ENCODE data around the gene KAZALD1. TPM values are rescaled to one million over a fixed set of nuclear protein-coding genes. Genes with fewer than 3 reads are reported as not detected.

Gene KAZALD1
- total RNA-seq, 1 experiment from 2014 or later = 24.9 TPM

- BruUV-seq (replicated peaks) = no TSS peak
- Histone ChIP-seq H3K4me1 (ENCODE audit: insufficient read depth, low read length) (peaks cover 44% of the 10 kb centered on the region), H3K4me2 (ENCODE audit: low read length) (peak overlapping the region; percentile 88), H3K36me3 (ENCODE audit: low read depth, low read length) (no peaks in the 10 kb centered on the region), H3K4me3 (ENCODE audit: low read length) (peak overlapping the region; percentile 87), H3F3A (ENCODE audit: low read length, unreplicated experiment) (no peaks in the 10 kb centered on the region), H4K20me1 (ENCODE audit: low read length) (no peaks in the 10 kb centered on the region), H2AFZ (ENCODE audit: low read length) (peak overlapping the region; percentile 88), H3K79me2 (ENCODE audit: low read length) (peaks cover 59% of the 10 kb centered on the region), H3K9me3 (ENCODE audit: low read length) (no peaks in the 10 kb centered on the region), H3K27me3 (ENCODE audit: low read length) (no peaks in the 10 kb centered on the region), H3K27ac (ENCODE audit: low read length) (peak overlapping the region; percentile 85), H3K9me2 (replicated peaks; ENCODE audit: low read length) (no peaks in the 10 kb centered on the region), H3K9ac (ENCODE audit: low read length) (peak overlapping the region; percentile 97)
- TF ChIP-seq EZH2phosphoT487 (IDR thresholded peaks at IDR 0.05; ENCODE audit: borderline replicate concordance, low read length) (peak; percentile 97), EZH2 (IDR thresholded peaks at IDR 0.05; ENCODE audit: low read length, unreplicated experiment) (no peak), CTCF (conservative IDR thresholded peaks at IDR 0.05; ENCODE audit: low read depth, low read length) (peak; percentile 56)
- intact Hi-C loops (cut with micrococcal nuclease) = no loop called here
- CTCF ChIA-PET = no interaction called here
- POLR2A ChIA-PET (ENCODE audit: unreplicated experiment) = no interaction called here
- ATAC-seq = peak; percentile 5; the same call in 1 of the 2 replicates
- DNase-seq = peak; percentile 65
These were observed 652 bp downstream of the KAZALD1 start for GRCh38 chr10:101062232-101063049.

- H3K27ac ChIP-seq (ENCODE audit: low read length) = no peak overlapping the region
- POLR2A ChIA-PET (ENCODE audit: unreplicated experiment) = no interaction called here
- peak overlapping the region; percentile 97; the same call in 1 of the 2 replicates for H3K9ac ChIP-seq (ENCODE audit: low read length)
These were observed 1.3 kb downstream of the KAZALD1 start for GRCh38 chr10:101063050-101063525.

More at GRCh38 chr10:101063050-101063525, 1.3 kb downstream of the KAZALD1 start:
- DNase-seq (no peak), ATAC-seq (no peak)
- no peaks in the 10 kb centered on the region for H3K27me3 ChIP-seq (ENCODE audit: low read length)
- peak overlapping the region; percentile 87 for H3K4me3 ChIP-seq (ENCODE audit: low read length)
- no TSS peak for BruUV-seq (replicated peaks)
- CTCF ChIA-PET = no interaction called here
- intact Hi-C loops (cut with micrococcal nuclease) = no loop called here
- no peaks in the 10 kb centered on the region for H3K9me2 ChIP-seq (replicated peaks; ENCODE audit: low read length)
- H3K4me1 ChIP-seq (ENCODE audit: insufficient read depth, low read length) = peaks cover 44% of the 10 kb centered on the region
- H3F3A ChIP-seq (ENCODE audit: low read length, unreplicated experiment) = no peaks in the 10 kb centered on the region
- H4K20me1 ChIP-seq (ENCODE audit: low read length) = no peaks in the 10 kb centered on the region
- no peaks in the 10 kb centered on the region for H3K36me3 ChIP-seq (ENCODE audit: low read depth, low read length)
- no peaks in the 10 kb centered on the region for H3K9me3 ChIP-seq (ENCODE audit: low read length)
- peak overlapping the region; percentile 88 for H3K4me2 ChIP-seq (ENCODE audit: low read length)
- peaks cover 52% of the 10 kb centered on the region for H3K79me2 ChIP-seq (ENCODE audit: low read length)
- TF ChIP-seq EZH2phosphoT487 (IDR thresholded peaks at IDR 0.05; ENCODE audit: borderline replicate concordance, low read length) (no peak), CTCF (conservative IDR thresholded peaks at IDR 0.05; ENCODE audit: low read depth, low read length) (no peak), EZH2 (IDR thresholded peaks at IDR 0.05; ENCODE audit: low read length, unreplicated experiment) (no peak)
- peak overlapping the region; percentile 88; the same call in 1 of the 2 replicates for H2AFZ ChIP-seq (ENCODE audit: low read length)
